ENCODE results near the gene LRRC45.

- TF ChIP-seq CTCF (IDR thresholded peaks at IDR 0.05) (no peak), POLR2A (IDR thresholded peaks at IDR 0.05) (no peak)
These were observed 36.9 kb downstream of the LRRC45 start for GRCh38 chr17:82060001-82060380.
